ENCODE results near the gene TMPRSS9.

DNA sequence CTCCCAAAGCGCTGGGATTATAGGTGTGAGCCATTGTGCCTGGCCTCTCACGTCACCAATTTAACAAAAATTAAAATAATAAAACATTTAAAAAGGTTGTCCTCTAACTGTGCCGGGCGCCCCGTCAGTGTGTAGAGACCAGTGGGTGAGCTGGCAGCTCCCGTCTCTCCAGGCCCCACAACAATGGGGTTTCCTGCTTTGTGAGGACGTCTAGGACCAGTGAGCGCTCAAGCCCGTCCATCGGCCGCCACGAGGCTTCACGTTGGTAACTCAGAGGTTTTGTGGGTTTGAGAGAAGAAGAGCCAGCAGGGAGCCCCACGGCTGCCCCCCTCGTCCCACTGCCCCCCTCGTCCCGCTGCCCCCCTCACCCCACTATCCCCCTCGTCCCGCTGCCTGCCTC lies 36.4 kb upstream of the TMPRSS9 start:
- TF ChIP-seq EZH2 (IDR thresholded peaks at IDR 0.05; ENCODE audit: borderline replicate concordance, low read length) (no peak), CTCF (IDR thresholded peaks at IDR 0.05; ENCODE audit: low read length) (no peak)
